ENCODE results near the gene SLC22A12.

GRCh38 chr11:64586366-64586765 lies 4.7 kb upstream of the SLC22A12 start:
- TF ChIP-seq CEBPB (IDR thresholded peaks at IDR 0.05; ENCODE audit: low read depth, low read length) (no peak), EP300 (IDR thresholded peaks at IDR 0.05; ENCODE audit: borderline replicate concordance in 1 of 2, low read depth in 2 of 2, low read length in 2 of 2) (no peak), POLR2A (IDR thresholded peaks at IDR 0.05; ENCODE audit: control extremely low read depth in 1 of 2, low read depth in 2 of 2, low read length in 2 of 2) (no peak), MAX (IDR thresholded peaks at IDR 0.05) (no peak), CTCF (IDR thresholded peaks at IDR 0.05; ENCODE audit: control extremely low read depth in 1 of 3, insufficient read depth in 1 of 3, low read depth in 1 of 3, low read length in 3 of 3) (no peak), CBX8 (IDR thresholded peaks at IDR 0.05; ENCODE audit: borderline replicate concordance, low read depth, low read length) (no peak), POLR2AphosphoS5 (IDR thresholded peaks at IDR 0.05; ENCODE audit: low read depth, low read length) (no peak)

Data from H1 (cell line).